Measurements from ENCODE around the gene MIER3.

Gene MIER3

GRCh38 chr5:56959326-56959725, 7.4 kb upstream of the MIER3 start:
- no peak for TF ChIP-seq CTCF (IDR thresholded peaks at IDR 0.05; ENCODE audit: low read depth, low read length)
- Histone ChIP-seq H3K4me3 (ENCODE audit: low read depth, low read length) (no peak overlapping the region), H3K27me3 (no peaks in the 10 kb centered on the region), H3K36me3 (no peaks in the 10 kb centered on the region), H3K4me1 (peaks cover 3% of the 10 kb centered on the region; the same call in 1 of the 2 replicates), H3K9me3 (no peaks in the 10 kb centered on the region)
- no peak for DNase-seq

- Histone ChIP-seq H3K36me3 (no peaks in the 10 kb centered on the region), H3K9me3 (no peaks in the 10 kb centered on the region), H3K4me1 (peaks cover 3% of the 10 kb centered on the region; the same call in 1 of the 2 replicates), H3K4me3 (ENCODE audit: low read depth, low read length) (no peak overlapping the region), H3K27me3 (no peaks in the 10 kb centered on the region)
- DNase-seq: no peak
- no peak for TF ChIP-seq CTCF (IDR thresholded peaks at IDR 0.05; ENCODE audit: low read depth, low read length)
Measured at GRCh38 chr5:56958595-56958994, 6.7 kb upstream of the MIER3 start.

- H3K4me1 ChIP-seq: no peaks in the 10 kb centered on the region
- H3K4me3 ChIP-seq (ENCODE audit: low read depth, low read length): no peak overlapping the region
- peaks cover 3% of the 10 kb centered on the region for H3K36me3 ChIP-seq
- H3K27me3 ChIP-seq: no peaks in the 10 kb centered on the region
- no peak for DNase-seq
- H3K9me3 ChIP-seq: no peaks in the 10 kb centered on the region
- TF ChIP-seq CTCF (IDR thresholded peaks at IDR 0.05; ENCODE audit: low read depth, low read length): no peak
Measured at GRCh38 chr5:56954262-56954661, 2.3 kb upstream of the MIER3 start.

- peak; percentile 70 for DNase-seq
- Histone ChIP-seq H3K9me3 (no peaks in the 10 kb centered on the region), H3K36me3 (peaks cover 13% of the 10 kb centered on the region), H3K27me3 (no peaks in the 10 kb centered on the region), H3K4me1 (no peaks in the 10 kb centered on the region), H3K4me3 (ENCODE audit: low read depth, low read length) (peak overlapping the region; percentile 85)
- TF ChIP-seq CTCF (IDR thresholded peaks at IDR 0.05; ENCODE audit: low read depth, low read length): peak; percentile 24; the same call in 1 of the 2 replicates
Measured at GRCh38 chr5:56951126-56951945, 587 bp downstream of the MIER3 start.

- Histone ChIP-seq H3K27me3 (no peaks in the 10 kb centered on the region), H3K36me3 (peaks cover 19% of the 10 kb centered on the region), H3K4me3 (ENCODE audit: low read depth, low read length) (peak overlapping the region; percentile 85), H3K4me1 (no peaks in the 10 kb centered on the region), H3K9me3 (no peaks in the 10 kb centered on the region)
- no peak for TF ChIP-seq CTCF (IDR thresholded peaks at IDR 0.05; ENCODE audit: low read depth, low read length)
- DNase-seq: peak; percentile 68
Measured at GRCh38 chr5:56950626-56951125, 1.2 kb downstream of the MIER3 start.

- no peak for TF ChIP-seq CTCF (IDR thresholded peaks at IDR 0.05; ENCODE audit: low read depth, low read length)
- Histone ChIP-seq H3K4me3 (ENCODE audit: low read depth, low read length) (no peak overlapping the region), H3K27me3 (no peaks in the 10 kb centered on the region), H3K9me3 (no peaks in the 10 kb centered on the region), H3K4me1 (no peaks in the 10 kb centered on the region), H3K36me3 (peaks cover 50% of the 10 kb centered on the region)
- DNase-seq: no peak
Measured at GRCh38 chr5:56947052-56947451, 4.9 kb downstream of the MIER3 start.
